ENCODE data around the gene LMO2. TPM values are rescaled to one million over a fixed set of nuclear protein-coding genes. Genes with fewer than 3 reads are reported as not detected.
A peak's percentile ranks its signal among the peaks of the same experiment; 100 is the strongest.
"Not testable (repeated sequence)": the region's sequence is repeated elsewhere in the genome, so short reads cannot be mapped to it uniquely, and the experiment has no call there.

LMO2 gene
- total RNA-seq, 1 donor from 2014 or later: 17.1 TPM

GRCh38 chr11:33830903-33831648 lies 60.8 kb downstream of the LMO2 start:
- DNase-seq (ENCODE audit: low spot score in 2 of 2): no peak
- no peak for FAIRE-seq

GRCh38 chr11:33829430-33830141 lies 62.3 kb downstream of the LMO2 start:
- FAIRE-seq (no peak), DNase-seq (ENCODE audit: low spot score in 2 of 2) (peak; percentile 72 to 78)

- DNase-seq (ENCODE audit: low spot score in 2 of 2): peak in 1 of 2 donors; percentile 18
- FAIRE-seq: no peak
Observed at GRCh38 chr11:33828604-33829429, 63.1 kb downstream of the LMO2 start.

GRCh38 chr11:33827206-33827605 lies 64.7 kb downstream of the LMO2 start:
- FAIRE-seq: no peak
- DNase-seq (ENCODE audit: low spot score in 2 of 2): no peak

- DNase-seq (ENCODE audit: low spot score in 2 of 2): no peak
- FAIRE-seq: no peak
Observed at GRCh38 chr11:33825854-33826560, 65.9 kb downstream of the LMO2 start.

- not testable (repeated sequence) for FAIRE-seq
Observed at GRCh38 chr11:33822981-33823380, 68.9 kb downstream of the LMO2 start.

GRCh38 chr11:33819278-33820035 lies 72.4 kb downstream of the LMO2 start:
- FAIRE-seq (no peak), DNase-seq (ENCODE audit: low spot score in 2 of 2) (no peak)

More at GRCh38 chr11:33822981-33823380, 68.9 kb downstream of the LMO2 start:
- DNase-seq (ENCODE audit: low spot score in 2 of 2): not testable (repeated sequence)

Other genes starting within 250 kb of the LMO2 start
- not detected for gene C11orf91, start 191.2 kb downstream of the LMO2 start, total RNA-seq
- gene CD59, start 155.7 kb downstream of the LMO2 start, total RNA-seq: 31.4 TPM
- gene FBXO3, start 117.6 kb downstream of the LMO2 start, total RNA-seq: 90.9 TPM
- gene CAPRIN1, start 159.7 kb upstream of the LMO2 start, total RNA-seq: 297 TPM
- 14.7 TPM for gene NAT10, start 213.6 kb upstream of the LMO2 start, total RNA-seq